Fibroblast of mammary gland (primary cell): ENCODE measurements around the gene ETV6.

ENCODE experiments used
- DNase-seq: peaks from one replicate; pipeline ENCODE4 v3.0.0-alpha.2; 2010; ENCODE audit warnings: low read depth
- H3K4me3 ChIP-seq: 2 replicates; pipeline ENCODE4 v1.5.1; 2011; ENCODE audit warnings: low read depth, mild to moderate bottlenecking, low read length, moderate library complexity; ENCODE audit not compliant: control insufficient read depth
- CTCF ChIP-seq: conservative IDR thresholded peaks from 2 replicates; pipeline ENCODE4 v1.5.1; 2011; ENCODE audit warnings: low read depth, low read length, inconsistent platforms; ENCODE audit not compliant: control insufficient read depth, insufficient read depth

The ETV6 gene

DNA sequence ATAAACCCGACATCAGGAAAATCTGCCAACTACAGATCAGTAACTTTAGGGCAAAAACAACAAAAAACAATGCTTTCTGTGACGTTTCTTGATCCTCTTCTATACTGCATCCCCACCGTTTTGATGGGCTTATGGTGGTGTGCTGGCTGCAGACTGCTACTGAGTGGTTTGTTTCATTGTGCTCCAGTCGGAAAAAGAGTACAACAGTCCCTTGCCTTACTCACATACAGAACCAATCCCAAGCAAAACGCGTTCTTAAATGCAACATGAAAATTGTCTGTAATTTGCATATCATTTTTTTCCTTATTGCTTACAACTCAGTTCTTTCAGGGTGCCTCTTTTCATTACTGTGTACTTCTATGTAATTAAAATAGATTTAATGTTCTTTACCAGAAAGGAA, 2.3 kb downstream of the ETV6 start:
- H3K4me3 ChIP-seq, result peak overlapping the region; percentile 38
- TF ChIP-seq CTCF, result no peak
- DNase-seq, result peak; percentile 23

DNA sequence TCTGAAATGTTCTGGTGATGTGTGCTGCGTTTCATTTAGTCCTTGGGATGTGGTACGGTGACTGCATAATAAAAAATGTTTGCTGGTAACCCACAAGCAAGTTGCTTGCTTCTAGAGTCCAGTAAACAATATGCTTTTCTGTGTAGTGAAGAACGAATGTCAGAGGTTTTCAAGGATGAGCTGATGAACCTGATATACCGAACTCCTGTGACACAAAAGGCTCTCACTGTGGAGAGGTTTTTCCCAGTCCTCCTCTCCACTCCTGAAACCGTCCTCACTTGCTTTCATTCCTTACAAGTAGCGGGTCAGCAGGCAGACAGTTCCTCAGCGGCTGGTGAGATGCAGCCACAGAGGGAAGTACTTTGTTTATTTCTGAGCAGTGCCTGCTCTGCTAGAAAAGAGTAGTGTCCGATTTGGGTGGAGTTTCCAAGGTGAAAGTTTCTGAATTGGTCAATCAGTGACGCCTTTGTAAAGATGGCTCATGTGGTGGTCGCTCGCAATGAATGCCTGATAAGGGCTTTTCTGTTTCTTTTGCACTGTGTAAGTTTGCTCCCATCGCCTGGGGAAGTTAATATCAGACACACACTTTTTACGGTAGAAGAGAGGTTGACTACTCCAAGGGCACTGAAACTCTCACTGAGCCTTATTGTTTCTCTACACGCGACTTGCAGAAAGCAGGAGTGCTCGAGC, 3.0 kb downstream of the ETV6 start:
- no peak for TF ChIP-seq CTCF
- H3K4me3 ChIP-seq, result peak overlapping the region; percentile 38
- peak; percentile 76 for DNase-seq

DNA sequence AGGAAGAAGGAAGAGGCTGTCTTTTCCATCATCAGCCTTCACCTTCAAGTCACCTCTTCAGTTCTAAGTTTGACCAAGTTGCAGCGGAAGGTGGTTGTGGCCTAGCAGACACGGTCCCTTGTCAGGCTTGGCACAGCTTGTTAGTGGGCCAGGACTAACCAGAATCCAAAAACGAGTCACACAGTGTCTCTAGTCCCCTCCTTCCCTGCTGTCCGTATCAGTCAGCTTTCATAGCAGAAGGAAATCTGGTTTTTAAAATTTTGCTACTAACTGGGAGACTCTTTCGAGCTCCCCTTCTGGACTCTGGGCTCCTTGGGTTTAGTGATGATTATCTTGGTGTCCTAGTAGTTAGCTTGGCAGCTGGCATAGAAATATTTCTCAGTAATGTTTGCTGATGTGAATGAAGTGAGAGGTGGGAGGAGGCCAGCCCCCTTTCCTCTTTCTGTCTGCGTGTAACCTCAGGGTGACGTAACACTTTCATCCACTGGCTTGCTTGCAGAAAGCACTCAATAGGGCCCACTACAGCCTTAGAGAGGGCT, 3.8 kb downstream of the ETV6 start:
- TF ChIP-seq CTCF, result no peak
- no peak overlapping the region for H3K4me3 ChIP-seq
- peak; percentile 22 for DNase-seq

DNA sequence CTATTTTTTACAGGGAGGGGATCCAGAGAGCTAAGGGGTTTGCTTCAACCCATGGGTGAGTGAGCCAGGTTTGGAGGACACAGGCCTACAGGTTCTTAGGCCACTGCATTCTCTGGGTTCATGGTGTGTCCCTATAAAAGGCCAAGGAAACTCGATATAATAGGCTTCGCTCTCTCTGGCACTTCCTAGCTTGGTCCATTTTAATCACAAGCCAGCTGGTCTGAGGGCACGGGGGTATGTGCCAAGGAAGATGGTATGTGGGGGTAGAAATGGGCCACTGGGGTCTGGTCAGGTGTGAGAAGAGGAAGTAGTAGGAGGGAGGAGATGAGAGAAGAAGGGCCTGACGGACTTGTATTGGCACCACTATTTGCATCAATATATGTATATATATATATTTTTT, 4.9 kb downstream of the ETV6 start:
- DNase-seq, result no peak
- no peak for TF ChIP-seq CTCF
- H3K4me3 ChIP-seq, result no peak overlapping the region

DNA sequence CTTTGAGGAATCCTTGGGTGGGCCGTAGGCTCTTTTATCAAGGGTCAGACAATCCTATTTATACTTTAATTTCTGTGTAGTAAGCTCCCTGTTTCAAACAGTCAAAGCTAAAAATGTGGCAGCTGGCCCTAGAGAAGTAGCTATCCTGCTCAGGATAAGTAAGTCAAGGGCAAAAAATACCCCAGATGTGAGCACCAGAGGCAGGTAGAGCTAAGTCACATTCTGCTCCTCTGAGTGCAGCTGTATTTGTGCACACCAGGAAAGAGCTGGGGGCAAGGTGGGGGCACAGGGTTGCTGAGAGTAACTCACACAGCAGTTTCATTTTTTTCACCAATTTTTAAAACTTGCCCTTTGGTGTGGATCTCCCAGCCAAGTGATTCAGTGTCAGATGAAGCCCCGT, 5.3 kb downstream of the ETV6 start:
- no peak overlapping the region for H3K4me3 ChIP-seq
- DNase-seq, result no peak
- no peak for TF ChIP-seq CTCF

- no peak overlapping the region for H3K4me3 ChIP-seq
- no peak for DNase-seq
- TF ChIP-seq CTCF, result no peak
Measured at GRCh38 chr12:11655842-11656241, 6.4 kb downstream of the ETV6 start.

DNA sequence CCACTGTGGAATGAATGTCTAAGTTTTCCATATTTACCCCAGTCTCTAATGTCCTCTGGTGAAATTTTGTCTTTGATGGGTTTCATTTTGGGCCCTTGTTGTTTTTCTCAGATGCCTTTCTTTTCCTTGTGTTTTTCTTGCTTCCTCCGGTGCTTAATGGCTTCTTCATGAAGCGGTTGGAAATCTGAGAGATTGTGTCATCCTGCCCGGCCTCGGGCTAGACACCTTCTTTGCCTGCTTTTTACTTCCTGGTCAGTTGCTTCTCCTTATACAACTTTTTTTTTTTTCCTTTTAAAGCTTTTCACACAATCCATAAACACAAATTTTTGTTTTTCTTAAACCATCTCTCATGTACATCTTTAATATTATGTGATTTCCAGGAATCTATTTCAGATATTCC, 7.1 kb downstream of the ETV6 start:
- TF ChIP-seq CTCF, result no peak

More for the DNA sequence above, 7.1 kb downstream of the ETV6 start:
- no peak for DNase-seq
- no peak overlapping the region for H3K4me3 ChIP-seq
